HTERT RPE-1 (cell line): ENCODE data around the gene DNAJC8.

Experiments used
- in situ Hi-C: fragments of 300-500 bp; cut with MboI; formaldehyde crosslinking; loops from 4 replicates; pipeline ENCODE4 v1.14.3; 2020; ENCODE audit warnings: low sequenced_read_pairs

Gene DNAJC8

GRCh38 chr1:28249866-28250295 lies 17.1 kb upstream of the DNAJC8 start:
- in situ Hi-C loops = no loop called here

GRCh38 chr1:28249013-28249865 lies 16.4 kb upstream of the DNAJC8 start:
- in situ Hi-C loops = no loop called here

- in situ Hi-C loops = no loop called here
Measured at GRCh38 chr1:28248273-28249012, 15.6 kb upstream of the DNAJC8 start.

DNA sequence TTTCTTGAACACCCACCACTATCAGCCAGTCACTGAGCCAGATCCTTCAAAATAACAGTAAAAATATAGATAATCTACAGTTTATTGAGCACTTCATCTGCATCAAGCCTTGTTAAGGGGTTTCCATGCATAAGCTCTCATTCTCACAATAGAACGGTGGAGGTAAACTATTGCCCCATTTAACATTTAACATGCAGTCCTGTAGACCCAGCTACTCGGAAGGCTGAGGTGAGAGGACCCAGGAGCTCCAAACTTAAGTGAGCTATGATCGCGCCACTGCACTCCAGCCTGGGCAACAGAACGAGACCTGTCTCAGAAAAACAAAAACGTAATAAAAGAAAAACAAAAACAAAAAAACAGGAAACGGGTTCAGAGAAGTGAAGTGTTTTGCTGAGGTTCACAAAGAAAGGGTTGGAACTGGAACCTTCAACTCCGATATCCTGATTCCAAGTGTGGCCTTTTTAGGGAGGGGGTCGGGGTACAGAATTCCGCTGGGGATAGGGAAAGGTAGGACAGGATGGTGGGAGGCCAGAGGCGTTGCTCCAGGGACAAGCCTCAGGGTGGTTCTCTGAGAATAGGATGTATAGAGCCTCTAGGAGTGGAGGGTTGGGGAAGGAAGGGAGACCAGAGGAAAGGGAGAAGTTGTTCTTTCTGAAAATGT lies 14.9 kb upstream of the DNAJC8 start:
- in situ Hi-C loops = no loop called here

GRCh38 chr1:28246427-28246832 lies 13.6 kb upstream of the DNAJC8 start:
- in situ Hi-C loops = no loop called here

- in situ Hi-C loops = no loop called here
Measured at GRCh38 chr1:28244549-28245251, 11.9 kb upstream of the DNAJC8 start.

DNA sequence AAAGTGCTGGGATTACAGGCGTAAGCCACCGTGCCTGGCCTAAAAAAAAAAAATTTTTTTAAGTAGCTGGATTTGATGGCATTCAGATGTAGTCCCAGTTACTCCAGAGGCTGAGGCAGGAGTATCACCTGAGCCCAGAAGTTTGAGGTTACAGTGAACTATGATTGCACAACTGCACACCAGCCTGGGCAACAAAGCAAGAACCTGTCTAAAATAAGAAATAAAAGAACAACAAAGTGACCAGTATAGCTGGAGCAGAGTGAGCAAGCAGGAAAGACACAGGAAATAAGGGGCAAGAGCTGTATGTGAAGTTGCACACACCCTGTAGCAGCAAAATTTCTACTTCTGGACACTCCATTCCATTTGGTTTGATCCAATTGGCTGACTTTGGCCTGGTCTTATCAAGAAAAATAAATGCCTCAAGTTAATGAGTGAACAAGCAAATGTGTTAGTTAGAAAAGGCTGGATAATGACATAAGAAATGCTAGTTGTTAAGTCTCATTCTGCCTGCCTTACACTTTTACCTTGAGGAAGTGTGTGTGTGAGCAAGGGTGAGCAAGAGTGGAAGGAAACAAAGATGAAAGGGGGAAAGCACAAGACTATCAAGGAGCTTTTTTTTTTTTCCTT lies 11.0 kb upstream of the DNAJC8 start:
- in situ Hi-C loops = no loop called here

GRCh38 chr1:28241638-28242241 lies 8.9 kb upstream of the DNAJC8 start:
- in situ Hi-C loops = no loop called here

GRCh38 chr1:28240024-28240423 lies 7.2 kb upstream of the DNAJC8 start:
- in situ Hi-C loops = no loop called here

DNA sequence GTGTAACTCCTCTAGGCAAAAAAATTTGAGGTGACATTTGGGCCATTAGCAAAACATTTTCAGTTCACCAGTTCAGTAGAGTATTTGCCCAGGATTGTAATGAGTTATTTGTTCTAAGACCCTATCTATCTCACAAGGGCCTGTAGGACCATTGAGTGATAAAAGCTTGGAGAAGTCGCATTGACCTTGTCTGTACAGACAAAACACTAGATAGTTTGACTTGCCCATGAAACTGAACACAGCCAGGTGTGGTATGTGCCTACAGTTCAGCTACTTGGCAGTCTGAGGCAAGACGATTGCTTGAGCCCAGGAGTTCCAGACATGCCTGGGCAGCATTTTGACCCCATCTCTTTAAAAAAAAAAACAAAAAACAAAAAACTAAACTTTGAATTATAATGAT lies 6.2 kb upstream of the DNAJC8 start:
- in situ Hi-C loops = no loop called here

DNA sequence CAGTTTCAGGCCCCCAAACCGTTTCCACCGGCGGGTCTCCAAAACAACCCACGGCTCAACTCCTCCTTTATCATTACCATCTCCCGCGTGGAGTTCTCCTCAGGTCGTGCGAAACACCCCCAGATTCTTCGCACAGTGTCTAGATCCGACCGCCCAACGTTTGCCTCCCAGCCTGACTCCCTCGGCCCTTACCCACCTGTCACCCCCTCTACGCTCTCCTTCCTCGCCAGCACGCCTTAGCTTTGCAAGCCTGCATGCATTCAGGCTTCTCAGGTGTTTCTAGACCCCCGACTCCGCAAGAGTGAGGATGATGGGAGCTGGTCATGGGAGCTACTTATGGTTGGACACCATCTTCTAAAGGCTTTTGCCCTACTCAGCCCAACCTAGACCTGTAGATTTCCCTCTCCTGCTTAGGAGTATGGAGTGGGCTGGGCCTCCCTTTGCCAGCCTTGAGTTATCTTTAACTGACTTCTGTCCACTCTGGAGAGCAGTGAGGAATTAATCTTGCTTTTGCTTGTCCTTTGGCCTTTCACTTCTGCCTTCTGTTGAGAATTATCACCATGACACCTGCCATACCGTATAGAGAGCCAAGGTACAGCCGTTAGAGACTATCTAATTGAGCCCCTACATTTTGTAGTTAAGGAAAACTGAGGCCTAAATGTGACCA lies 4.0 kb upstream of the DNAJC8 start:
- in situ Hi-C loops = no loop called here

DNA sequence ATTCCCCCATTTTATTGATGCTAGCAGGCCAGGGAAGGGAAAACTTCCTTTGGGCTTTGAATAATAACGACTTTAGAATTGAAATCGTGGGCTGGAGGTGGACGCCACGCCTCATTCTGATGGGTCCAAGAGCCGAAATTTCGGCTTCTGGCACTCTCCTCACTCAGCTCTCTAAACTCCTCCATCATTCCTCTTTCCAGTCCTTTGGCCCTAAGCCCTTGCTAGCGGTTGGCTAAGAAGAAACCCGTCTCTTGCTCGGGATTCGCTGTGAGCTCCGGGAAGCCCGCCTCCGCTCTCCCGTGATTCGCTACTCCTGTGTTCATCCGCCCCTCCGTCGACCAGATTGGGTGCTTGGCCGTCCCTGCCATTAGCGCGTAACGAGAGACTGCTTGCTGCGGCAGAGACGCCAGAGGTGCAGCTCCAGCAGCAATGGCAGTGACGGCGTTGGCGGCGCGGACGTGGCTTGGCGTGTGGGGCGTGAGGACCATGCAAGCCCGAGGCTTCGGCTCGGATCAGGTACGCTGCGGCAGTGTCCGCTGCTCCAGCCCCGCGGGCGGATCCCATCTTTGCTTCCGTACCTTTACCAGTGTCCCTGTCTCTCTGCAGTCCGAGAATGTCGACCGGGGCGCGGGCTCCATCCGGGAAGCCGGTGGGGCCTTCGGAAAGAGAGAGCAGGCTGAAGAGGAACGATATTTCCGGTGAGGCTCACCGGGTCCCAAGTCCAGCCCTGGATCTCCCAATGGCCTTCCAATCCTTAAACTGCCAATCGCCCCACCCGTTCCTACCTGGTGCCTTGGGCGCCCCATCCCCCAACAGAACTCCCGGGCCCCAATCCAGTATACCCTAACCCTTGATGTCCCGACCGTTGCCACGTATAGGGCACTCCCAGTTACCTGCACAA lies 3.2 kb upstream of the DNAJC8 start, which contains the start of gene ATP5IF1:
Gene ATP5IF1, plus strand, starts transcription at position 370 of the 901 bp plus-strand sequence. Its CDS starts 60 bp downstream, at position 430.
- in situ Hi-C loops = no loop called here

DNA sequence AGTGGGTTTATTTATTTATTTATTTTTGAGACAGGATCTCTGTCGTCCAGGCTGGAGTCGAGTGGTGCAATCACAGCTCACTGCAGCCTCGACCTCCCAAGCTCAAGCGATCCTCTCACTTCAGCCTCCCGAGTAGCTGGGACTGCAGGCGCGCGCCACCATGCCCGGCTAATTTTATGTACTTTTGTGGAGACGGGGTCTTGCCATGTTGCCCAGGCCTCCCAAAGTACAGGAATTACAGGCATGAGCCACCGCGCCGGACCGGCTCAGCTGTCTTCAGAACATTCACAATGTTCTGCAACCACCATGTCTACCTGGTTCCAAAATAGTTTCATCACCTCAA lies 406 bp upstream of the DNAJC8 start:
- in situ Hi-C loops = no loop called here

- in situ Hi-C loops = no loop called here
Measured at GRCh38 chr1:28229996-28230395, 2.8 kb downstream of the DNAJC8 start.

GRCh38 chr1:28229089-28229488 lies 3.7 kb downstream of the DNAJC8 start:
- in situ Hi-C loops = no loop called here

DNA sequence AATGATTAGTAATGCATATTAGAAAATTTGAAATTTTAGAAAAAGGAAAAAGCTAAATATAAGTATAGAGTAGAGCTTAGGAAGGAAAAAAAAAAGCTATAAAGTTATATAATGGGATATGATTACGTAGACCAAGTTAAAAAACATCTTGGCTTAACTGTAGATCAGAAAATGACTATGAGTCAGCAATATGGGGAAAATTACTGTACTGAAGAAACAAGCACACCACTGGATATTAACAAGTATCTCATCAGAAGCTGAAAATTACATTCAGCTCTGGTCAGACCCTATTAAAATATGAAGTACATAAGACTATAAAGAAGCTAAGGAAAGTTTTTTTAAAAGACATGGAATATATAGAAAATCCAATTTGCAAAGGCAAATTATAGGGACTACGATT lies 19.5 kb downstream of the DNAJC8 start:
- in situ Hi-C loops = no loop called here

DNA sequence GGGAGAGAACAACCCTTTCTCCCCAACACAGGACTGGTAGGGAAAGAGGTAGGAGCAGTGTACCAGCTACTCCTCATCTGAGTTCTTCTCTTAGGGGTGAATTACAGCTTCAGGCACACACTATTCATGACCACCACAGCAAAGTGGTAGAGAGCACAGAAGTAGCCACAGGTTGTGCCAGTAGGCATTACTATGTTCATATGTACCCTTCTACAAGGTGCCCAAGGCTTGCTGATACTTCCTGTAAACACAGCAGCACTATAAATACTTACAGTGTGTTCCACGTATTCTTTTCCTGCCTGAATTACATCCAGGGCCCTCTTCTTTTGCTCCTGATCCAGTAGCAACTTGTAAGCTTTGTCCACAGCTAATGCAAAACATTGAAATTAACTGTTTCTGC lies 23.1 kb downstream of the DNAJC8 start:
- in situ Hi-C loops = no loop called here

DNA sequence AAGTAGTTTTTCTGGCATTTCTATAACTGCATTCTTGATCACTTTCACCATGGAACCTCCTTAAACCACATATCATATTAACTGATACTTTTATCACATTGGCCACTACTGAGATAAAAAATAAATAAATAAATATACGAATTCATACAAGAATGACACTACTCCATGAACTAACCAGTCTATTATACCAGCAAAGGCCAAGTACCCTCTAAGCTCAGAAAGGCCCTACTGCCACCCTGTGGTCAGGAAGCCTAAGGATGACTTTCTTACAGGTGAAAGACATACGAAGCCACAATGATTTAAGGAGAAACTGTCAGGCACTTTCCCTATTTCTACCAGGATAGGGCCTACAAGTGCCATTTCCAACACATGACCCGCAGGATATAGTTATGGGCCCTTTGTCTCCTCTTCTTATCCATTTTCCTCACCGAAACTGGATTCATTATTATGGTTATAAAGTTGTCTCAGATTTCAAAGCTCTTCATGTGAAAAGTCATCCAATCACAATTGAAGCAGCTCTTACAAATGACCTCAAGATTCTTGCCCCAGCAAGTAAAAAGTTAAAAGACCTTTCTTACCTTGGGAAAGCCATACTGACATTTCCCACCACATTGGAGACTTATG lies 23.9 kb downstream of the DNAJC8 start:
- in situ Hi-C loops = no loop called here
